ENCODE results near the gene PAQR9. TPM values are rescaled to one million over a fixed set of nuclear protein-coding genes. Genes with fewer than 3 reads are reported as not detected.

PAQR9 gene
- not detected in 2 replicates for total RNA-seq (2014; rRNA removed; shearing (Covaris generic))
- not detected in 2 replicates for total RNA-seq (2022)
- not detected for Bru-seq, nascent RNA
- not detected for BruChase-seq, experiment 1, labeled RNA remaining after a 6-hour chase
- not detected for BruChase-seq, experiment 2, labeled RNA remaining after a 2-hour chase
- long read RNA-seq = 0 reads

GRCh38 chr3:142963516-142964448 lies at the start of gene PAQR9:
TSS of gene PAQR9 (minus strand) at chr3:142963674. CDS start at chr3:142963336, 338 bp downstream.
- CTCF ChIA-PET (ENCODE audit: unreplicated experiment) = no interaction called here
- H3K4me1 ChIP-seq (ENCODE audit: insufficient read depth, low read length, poor library complexity, severe bottlenecking) = no peaks in the 10 kb centered on the region
- H2AFZ ChIP-seq (ENCODE audit: low read length) = no peak within 1 kb of the TSS
- H3K36me3 ChIP-seq (ENCODE audit: insufficient read depth, low read length) = no peaks in the 10 kb centered on the region
- DNase-seq (ENCODE audit: low spot score) = no peak
- POLR2A ChIA-PET = interaction anchor here (0.6 kb wide), 1 partner anchor 49 kb away, joined by 3 read pairs; no protein-coding TSS in a partner anchor
- no peaks in the 10 kb centered on the region for H3K9me2 ChIP-seq (ENCODE audit: insufficient read depth, low read length)
- intact Hi-C loops (cut with micrococcal nuclease; ENCODE audit: unreplicated experiment) = no loop called here
- peak within 1 kb of the TSS; percentile 16; the same call in 1 of the 2 replicates for H3K4me2 ChIP-seq (ENCODE audit: low read length)
- H3K4me3 ChIP-seq (ENCODE audit: low read depth, low read length, poor library complexity, severe bottlenecking) = no peak within 1 kb of the TSS
- H3K27ac ChIP-seq (ENCODE audit: low read depth, low read length, poor library complexity, severe bottlenecking) = no peak within 1 kb of the TSS
- H3K9me3 ChIP-seq (ENCODE audit: low read length) = no peaks in the 10 kb centered on the region
- no peaks in the 10 kb centered on the region for H4K20me1 ChIP-seq (ENCODE audit: insufficient read depth, low read length)
- BruUV-seq (replicated peaks) = no TSS peak
- H3K79me2 ChIP-seq (ENCODE audit: insufficient read depth, low read depth, low read length) = no peaks in the 10 kb centered on the region
- TF ChIP-seq CTCF (conservative IDR thresholded peaks at IDR 0.05; ENCODE audit: low read length) (no peak), EZH2phosphoT487 (IDR thresholded peaks at IDR 0.05; ENCODE audit: borderline replicate concordance, low read depth, low read length) (no peak)

GRCh38 chr3:143011705-143012104 lies 48.2 kb upstream of the PAQR9 start:
- H3K36me3 ChIP-seq (ENCODE audit: insufficient read depth, low read length) = peaks cover 71% of the 10 kb centered on the region
- no peak overlapping the region for H3K4me3 ChIP-seq (ENCODE audit: low read depth, low read length, poor library complexity, severe bottlenecking)
- H3K4me1 ChIP-seq (ENCODE audit: insufficient read depth, low read length, poor library complexity, severe bottlenecking) = peaks cover 16% of the 10 kb centered on the region
- H3K79me2 ChIP-seq (ENCODE audit: insufficient read depth, low read depth, low read length) = peaks cover 100% of the 10 kb centered on the region
- H4K20me1 ChIP-seq (ENCODE audit: insufficient read depth, low read length) = peaks cover 61% of the 10 kb centered on the region
- no peak overlapping the region for H3K27ac ChIP-seq (ENCODE audit: low read depth, low read length, poor library complexity, severe bottlenecking)
- H3K4me2 ChIP-seq (ENCODE audit: low read length) = no peak overlapping the region
- BruUV-seq (replicated peaks) = no TSS peak
- H3K9me3 ChIP-seq (ENCODE audit: low read length) = no peaks in the 10 kb centered on the region
- no peak for DNase-seq (ENCODE audit: low spot score)
- POLR2A ChIA-PET = interaction anchor here (0.7 to 4.1 kb wide), 2 partner anchors 9 to 31 kb away, joined by 3 to 37 read pairs; partner anchors contain the start of gene U2SURP
- H3K9me2 ChIP-seq (ENCODE audit: insufficient read depth, low read length) = no peaks in the 10 kb centered on the region
- CTCF ChIA-PET (ENCODE audit: unreplicated experiment) = no interaction called here
- H2AFZ ChIP-seq (ENCODE audit: low read length) = no peak overlapping the region
- TF ChIP-seq EZH2phosphoT487 (IDR thresholded peaks at IDR 0.05; ENCODE audit: borderline replicate concordance, low read depth, low read length) (no peak), CTCF (conservative IDR thresholded peaks at IDR 0.05; ENCODE audit: low read length) (no peak)
- intact Hi-C loops (cut with micrococcal nuclease; ENCODE audit: unreplicated experiment) = no loop called here
